Activated CD4-positive, alpha-beta memory T cell treated with anti-CD3 and anti-CD28 coated beads, Interleukin-2, amount 10 ng/mL, durations not matched to agents 7 days and 5 days (primary cell): ENCODE data around the gene VCX3A. TPM values are rescaled to one million over a fixed set of nuclear protein-coding genes. Genes with fewer than 3 reads are reported as not detected.
"Not testable (repeated sequence)": the region's sequence is repeated elsewhere in the genome, so short reads cannot be mapped to it uniquely, and the experiment has no call there.

Source experiments
- CTCF ChIA-PET: fragments of 350-600 bp; sonication (Branson Sonifier 250); formaldehyde crosslinking; loops from one replicate; lab custom pipeline; 2021; ENCODE audit warnings: antibody characterized with exemption, inconsistent platforms; lab: Charles Lee
- POLR2A ChIA-PET: fragments of 350-600 bp; sonication (Branson Sonifier 250); formaldehyde crosslinking; loops from one replicate; lab custom pipeline; 2021; ENCODE audit warnings: antibody characterized with exemption; lab: Charles Lee
- DNase-seq: peaks from one replicate; pipeline ENCODE4 v3.0.0-alpha.2; 2020
- H3K27ac Mint-ChIP-seq: one replicate; pipeline ENCODE4 v1.8.0; 2021; ENCODE audit warnings: mild to moderate bottlenecking, mixed read lengths
- H3K27me3 Mint-ChIP-seq: one replicate; pipeline ENCODE4 v1.8.0; 2021; ENCODE audit warnings: mixed read lengths
- H3K36me3 Mint-ChIP-seq: one replicate; pipeline ENCODE4 v1.8.0; 2021; ENCODE audit warnings: low read depth, mixed read lengths
- H3K4me1 Mint-ChIP-seq: one replicate; pipeline ENCODE4 v1.8.0; 2021; ENCODE audit warnings: mixed read lengths
- H3K4me3 Mint-ChIP-seq: one replicate; pipeline ENCODE4 v1.8.0; 2021; ENCODE audit warnings: mild to moderate bottlenecking, mixed read lengths
- H3K9me3 Mint-ChIP-seq: one replicate; pipeline ENCODE4 v1.8.0; 2021; ENCODE audit warnings: mixed read lengths
- total RNA-seq, 2 experiments: library from RNA; stranded (reverse); gene quantifications; one replicate each; pipeline ENCODE4 v1.2.3, GENCODE V29; 2021

The VCX3A gene
- not detected for total RNA-seq

DNA sequence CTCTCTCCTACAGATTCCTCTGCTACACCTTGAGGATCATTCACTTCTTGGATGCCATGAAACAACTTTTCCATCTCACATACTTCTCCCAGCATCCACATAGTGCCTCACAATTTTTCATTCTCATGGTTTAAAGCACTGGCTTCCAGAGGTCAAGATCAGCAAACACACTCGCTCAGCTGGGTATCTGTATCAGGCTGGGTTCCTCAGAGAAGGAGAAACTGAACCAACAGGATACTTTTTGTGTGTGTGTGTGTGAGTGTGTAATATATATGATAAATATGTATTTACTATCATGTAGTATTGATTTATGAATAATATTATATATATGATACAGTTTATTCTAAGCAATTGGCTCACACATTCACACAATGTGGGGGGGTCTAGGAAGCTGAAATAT lies at the start of gene VCX3A:
TSS of gene VCX3A (minus strand) at position 101 of the 400 bp plus-strand sequence. CDS start 621 bp downstream, outside the sequence.
- CTCF ChIA-PET, H3K36me3 Mint-ChIP-seq, H3K9me3 Mint-ChIP-seq: not testable (repeated sequence)

DNA sequence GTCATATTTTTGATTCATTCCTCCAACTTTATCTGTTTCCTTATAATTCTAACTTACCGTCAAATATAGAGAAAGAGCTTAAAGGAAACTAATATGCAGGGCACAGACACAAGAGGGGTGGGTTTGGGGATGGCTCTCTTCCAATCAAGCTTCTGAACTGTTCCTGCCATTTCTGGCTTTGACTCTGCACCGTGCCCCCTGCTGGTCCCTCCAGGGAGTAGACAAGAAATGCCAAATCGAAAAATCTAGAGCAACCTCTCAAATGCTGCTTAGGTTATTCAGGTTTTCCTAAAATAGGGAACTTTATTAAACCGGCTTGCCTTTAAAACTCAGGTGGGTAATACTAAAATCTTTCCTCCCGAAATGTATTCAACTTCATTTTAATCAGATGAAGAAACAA lies 39.8 kb upstream of the VCX3A start:
- ChIA-PET POLR2A (no interaction called here), CTCF (no interaction called here)
- no peaks in the 10 kb centered on the region for H3K4me1 Mint-ChIP-seq
- H3K27ac Mint-ChIP-seq = no peak overlapping the region
- no peaks in the 10 kb centered on the region for H3K36me3 Mint-ChIP-seq
- H3K9me3 Mint-ChIP-seq = no peaks in the 10 kb centered on the region
- H3K4me3 Mint-ChIP-seq = no peak overlapping the region
- DNase-seq = no peak
- H3K27me3 Mint-ChIP-seq = no peaks in the 10 kb centered on the region

More for the DNA sequence above, at the start of gene VCX3A:
- H3K4me3 Mint-ChIP-seq, POLR2A ChIA-PET, DNase-seq, H3K27ac Mint-ChIP-seq, H3K27me3 Mint-ChIP-seq, H3K4me1 Mint-ChIP-seq: not testable (repeated sequence)

DNA sequence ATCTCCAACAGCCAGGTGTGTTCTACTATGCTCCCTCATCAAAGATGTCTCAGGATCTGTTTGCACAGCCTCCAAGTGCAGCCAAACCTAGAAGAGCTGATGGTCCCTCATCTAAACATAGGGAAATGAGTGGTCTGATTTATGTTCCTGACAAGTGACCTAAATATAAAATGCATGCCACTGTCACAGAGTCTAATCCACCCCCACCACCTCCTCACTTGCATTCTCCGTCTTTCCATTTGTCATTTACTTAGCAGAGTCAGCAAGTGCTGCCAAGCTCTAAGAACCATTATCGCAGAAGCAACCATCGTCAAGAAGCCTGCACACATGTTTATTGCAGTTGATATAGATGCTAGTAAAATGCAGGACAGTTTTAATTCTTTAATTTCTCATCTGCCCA lies 33.1 kb upstream of the VCX3A start:
- H3K4me3 Mint-ChIP-seq = no peak overlapping the region

DNA sequence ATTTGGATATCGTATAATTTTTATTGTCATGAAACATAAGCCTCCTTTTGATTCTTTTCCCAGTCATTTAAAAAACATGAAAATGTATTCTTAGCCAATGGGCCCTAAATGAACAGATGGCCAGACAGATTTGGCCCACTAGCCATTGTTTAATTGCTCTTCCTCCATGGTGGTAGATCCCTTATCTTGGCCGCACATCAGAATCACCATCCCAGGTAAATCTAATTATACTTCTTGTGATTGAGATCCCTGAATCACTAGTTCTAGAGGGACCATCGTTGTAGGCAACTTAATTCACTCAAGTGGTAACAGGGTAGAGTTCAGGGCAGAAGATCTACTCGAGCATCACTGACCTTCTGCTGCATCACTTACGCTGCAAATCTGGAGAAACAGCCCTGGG lies 24.1 kb upstream of the VCX3A start:
- Mint-ChIP-seq H3K36me3 (no peaks in the 10 kb centered on the region), H3K27me3 (no peaks in the 10 kb centered on the region), H3K4me1 (no peaks in the 10 kb centered on the region), H3K27ac (no peak overlapping the region), H3K4me3 (no peak overlapping the region), H3K9me3 (peaks cover 3% of the 10 kb centered on the region)
- DNase-seq = no peak
- CTCF ChIA-PET = no interaction called here
- POLR2A ChIA-PET = no interaction called here

More for the DNA sequence above, 33.1 kb upstream of the VCX3A start:
- CTCF ChIA-PET = no interaction called here
- Mint-ChIP-seq H3K9me3 (no peaks in the 10 kb centered on the region), H3K36me3 (no peaks in the 10 kb centered on the region), H3K27me3 (no peaks in the 10 kb centered on the region), H3K27ac (no peak overlapping the region), H3K4me1 (no peaks in the 10 kb centered on the region)
- DNase-seq = no peak
- POLR2A ChIA-PET = no interaction called here

DNA sequence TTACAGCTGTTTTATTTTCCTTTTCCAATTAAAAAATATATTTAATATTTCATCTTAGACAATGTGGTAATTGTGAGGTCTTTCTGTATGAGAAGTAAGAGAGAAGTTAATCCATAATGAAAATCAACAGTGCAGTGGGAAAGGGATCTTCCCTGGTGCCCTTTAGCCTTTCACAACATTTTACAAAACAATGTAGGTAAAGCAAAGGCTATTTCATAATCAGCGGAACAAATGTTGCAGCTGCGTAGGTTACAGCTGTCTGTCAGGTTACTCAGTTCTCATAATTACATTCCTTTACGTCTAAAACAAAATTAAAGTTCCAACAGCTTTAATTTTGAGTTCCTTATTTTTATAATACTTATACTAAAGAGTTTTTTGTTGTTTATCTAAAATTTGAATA lies 22.8 kb upstream of the VCX3A start:
- Mint-ChIP-seq H3K27me3 (no peaks in the 10 kb centered on the region), H3K9me3 (peaks cover 6% of the 10 kb centered on the region), H3K4me3 (no peak overlapping the region), H3K36me3 (no peaks in the 10 kb centered on the region), H3K4me1 (no peaks in the 10 kb centered on the region), H3K27ac (no peak overlapping the region)
- no peak for DNase-seq
- ChIA-PET POLR2A (no interaction called here), CTCF (no interaction called here)

DNA sequence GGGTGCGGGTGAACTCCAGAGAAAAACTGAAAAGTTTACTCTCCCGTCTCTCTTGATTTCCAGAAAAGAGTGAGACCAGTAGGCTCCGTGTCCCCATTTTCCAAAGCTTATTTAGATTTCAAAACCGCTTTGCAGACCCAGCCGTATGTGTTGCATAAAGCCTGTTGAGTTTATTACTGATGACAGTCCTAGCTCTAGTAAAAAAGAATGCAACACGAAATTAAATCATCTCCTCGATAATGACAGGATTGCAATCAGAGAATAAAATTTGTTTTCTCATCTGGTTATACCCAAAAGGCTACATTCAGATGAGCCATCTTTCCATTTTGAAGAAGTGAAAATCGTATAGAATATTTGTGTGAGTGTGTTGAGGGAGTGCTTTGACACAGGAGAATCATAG lies 16.1 kb upstream of the VCX3A start:
- no peak overlapping the region for H3K4me3 Mint-ChIP-seq
- no peak overlapping the region for H3K27ac Mint-ChIP-seq
- CTCF ChIA-PET = no interaction called here
- POLR2A ChIA-PET = no interaction called here
- H3K27me3 Mint-ChIP-seq = no peaks in the 10 kb centered on the region
- no peak for DNase-seq
- H3K4me1 Mint-ChIP-seq = no peaks in the 10 kb centered on the region
- peaks cover 6% of the 10 kb centered on the region for H3K9me3 Mint-ChIP-seq
- no peaks in the 10 kb centered on the region for H3K36me3 Mint-ChIP-seq

DNA sequence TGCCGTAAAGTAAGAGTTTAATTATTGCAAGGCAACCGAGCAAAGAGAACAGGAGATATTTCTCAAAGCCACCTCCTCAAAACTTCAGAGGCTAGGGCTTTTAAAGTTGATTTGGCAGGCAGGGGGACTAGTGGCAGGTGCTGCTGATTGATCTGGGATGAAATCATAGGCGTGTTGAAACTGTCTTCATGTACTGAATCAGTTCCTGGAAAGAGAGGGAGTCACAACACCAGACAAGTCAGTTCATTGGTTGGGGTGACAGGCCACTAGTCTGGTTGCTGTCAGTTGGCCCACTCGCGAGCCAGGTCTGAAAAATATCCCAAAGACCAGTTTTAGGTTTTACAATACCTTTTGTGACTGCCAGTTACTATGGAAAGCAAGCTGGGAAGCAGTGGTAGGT lies 10.8 kb upstream of the VCX3A start:
- Mint-ChIP-seq H3K9me3 (no peaks in the 10 kb centered on the region), H3K4me1 (no peaks in the 10 kb centered on the region), H3K27ac (no peak overlapping the region), H3K4me3 (no peak overlapping the region), H3K36me3 (no peaks in the 10 kb centered on the region), H3K27me3 (no peaks in the 10 kb centered on the region)
- CTCF ChIA-PET = no interaction called here
- DNase-seq = no peak
- POLR2A ChIA-PET = no interaction called here

DNA sequence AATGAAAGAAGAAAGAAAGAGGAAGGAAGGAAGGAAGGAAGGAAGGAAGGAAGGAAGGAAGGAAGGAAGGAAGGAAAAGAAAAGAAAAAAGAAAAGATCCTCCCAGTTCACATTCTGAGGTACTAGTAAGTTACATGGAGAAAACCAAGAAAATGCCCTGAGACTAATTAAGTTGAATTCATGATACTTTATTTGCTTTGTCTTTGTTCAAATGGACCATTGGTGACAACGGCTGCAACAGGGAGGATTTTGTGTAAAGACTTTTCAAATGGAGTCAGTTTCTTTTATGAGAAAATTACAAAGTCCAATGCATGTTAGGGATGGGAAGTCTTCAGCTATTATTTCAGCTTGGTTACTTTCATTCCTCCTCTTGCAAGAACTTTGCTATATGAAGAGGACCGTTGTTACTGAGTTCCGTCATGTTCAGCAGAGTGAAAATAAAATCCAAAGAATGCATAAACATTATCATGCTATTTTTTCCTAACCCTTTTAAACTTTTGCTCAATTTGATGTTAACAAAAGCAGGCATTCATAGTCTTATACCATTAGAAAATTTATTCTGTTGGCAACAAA lies 8.3 kb downstream of the VCX3A start:
- ChIA-PET POLR2A (no interaction called here), CTCF (no interaction called here)
- Mint-ChIP-seq H3K27me3 (no peaks in the 10 kb centered on the region), H3K36me3 (no peaks in the 10 kb centered on the region), H3K4me1 (no peaks in the 10 kb centered on the region), H3K27ac (no peak overlapping the region), H3K4me3 (no peak overlapping the region), H3K9me3 (no peaks in the 10 kb centered on the region)
- DNase-seq = no peak

DNA sequence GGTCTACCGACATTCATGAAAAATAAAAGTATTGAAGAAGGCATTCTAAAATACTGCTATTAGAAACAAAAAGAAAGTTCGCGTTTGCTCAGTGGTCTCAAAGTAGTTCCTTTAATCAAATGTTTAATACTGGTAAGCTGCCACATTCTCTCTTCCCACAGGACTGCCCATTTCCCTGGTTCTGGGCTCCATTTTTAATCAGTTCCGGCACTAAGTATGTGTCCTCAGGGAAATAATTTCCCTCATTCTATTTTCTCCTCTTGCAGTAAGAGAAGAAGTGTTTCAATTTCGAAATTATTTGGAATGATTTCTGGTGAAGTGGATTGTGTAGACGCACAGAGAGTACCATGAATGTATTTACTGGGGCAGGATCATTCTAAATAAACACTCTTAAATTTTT lies 17.5 kb downstream of the VCX3A start:
- no peaks in the 10 kb centered on the region for H3K27me3 Mint-ChIP-seq
- ChIA-PET CTCF (no interaction called here), POLR2A (no interaction called here)
- H3K9me3 Mint-ChIP-seq = peaks cover 2% of the 10 kb centered on the region
- no peak overlapping the region for H3K27ac Mint-ChIP-seq
- H3K4me1 Mint-ChIP-seq = no peaks in the 10 kb centered on the region
- no peak for DNase-seq
- no peaks in the 10 kb centered on the region for H3K36me3 Mint-ChIP-seq
- H3K4me3 Mint-ChIP-seq = no peak overlapping the region

DNA sequence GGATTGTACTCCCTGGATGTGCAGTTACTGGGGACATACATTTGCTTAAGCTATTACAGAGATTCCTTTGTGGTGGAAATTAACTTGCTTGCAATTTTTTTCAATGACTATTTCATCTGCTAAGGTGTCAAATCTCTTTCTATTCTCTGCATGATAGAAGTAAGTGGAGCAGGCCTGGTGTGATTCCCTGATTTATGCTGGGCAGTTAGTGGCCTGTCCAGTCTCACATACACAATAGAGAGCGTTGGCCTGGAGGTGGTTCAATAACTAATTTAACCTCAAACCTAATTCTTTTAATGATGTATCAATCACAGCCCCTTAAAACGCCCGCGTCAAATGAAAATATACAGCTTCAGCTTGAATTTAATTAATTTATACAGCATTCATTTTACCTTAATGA lies 28.5 kb downstream of the VCX3A start:
- CTCF ChIA-PET = no interaction called here
- POLR2A ChIA-PET = no interaction called here
- Mint-ChIP-seq H3K9me3 (peaks cover 2% of the 10 kb centered on the region), H3K27ac (no peak overlapping the region), H3K36me3 (no peaks in the 10 kb centered on the region), H3K27me3 (no peaks in the 10 kb centered on the region), H3K4me1 (no peaks in the 10 kb centered on the region), H3K4me3 (no peak overlapping the region)
- no peak for DNase-seq

DNA sequence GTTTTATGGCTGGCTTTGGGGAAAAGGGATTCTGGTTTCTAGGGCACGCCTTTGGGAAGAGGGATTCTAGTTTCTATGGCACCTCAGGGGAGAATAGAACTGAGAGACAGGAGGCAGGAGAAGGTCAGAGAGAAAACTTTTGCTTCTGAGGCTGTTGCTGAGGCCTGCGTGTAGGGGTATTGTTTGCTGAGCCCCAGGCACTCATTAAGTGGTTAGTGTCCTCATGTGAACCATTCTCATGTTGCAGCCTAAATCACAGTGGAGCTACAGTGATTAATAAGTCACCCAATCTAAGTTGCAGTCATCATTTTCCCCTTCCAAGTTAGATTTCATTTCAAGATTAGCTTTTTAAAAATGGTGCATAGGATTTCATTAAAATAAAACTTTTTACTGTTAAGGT lies 29.0 kb downstream of the VCX3A start:
- DNase-seq = no peak
- Mint-ChIP-seq H3K27ac (no peak overlapping the region), H3K4me1 (no peaks in the 10 kb centered on the region), H3K9me3 (peaks cover 2% of the 10 kb centered on the region), H3K27me3 (no peaks in the 10 kb centered on the region), H3K4me3 (no peak overlapping the region), H3K36me3 (no peaks in the 10 kb centered on the region)
- ChIA-PET CTCF (no interaction called here), POLR2A (no interaction called here)

DNA sequence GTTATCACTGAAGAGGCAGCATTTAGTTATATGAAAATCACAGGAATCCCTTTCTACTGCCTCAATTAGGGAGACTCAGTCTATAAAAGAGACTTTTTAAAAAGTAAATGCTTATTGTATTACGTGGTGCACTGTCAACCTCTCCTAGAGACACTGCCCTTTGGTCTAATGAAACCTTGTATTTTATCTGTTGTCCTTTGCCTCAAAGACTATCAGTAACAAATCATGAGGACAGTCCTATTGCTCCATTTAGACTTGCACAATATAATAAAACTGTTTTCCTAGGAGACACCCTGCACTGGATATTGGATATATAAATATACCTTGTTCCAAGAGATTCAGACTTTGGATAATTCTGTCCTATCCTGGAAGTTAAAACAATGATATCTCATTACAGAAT lies 34.2 kb downstream of the VCX3A start:
- H3K27ac Mint-ChIP-seq = no peak overlapping the region
- H3K27me3 Mint-ChIP-seq = no peaks in the 10 kb centered on the region
- no peak for DNase-seq
- ChIA-PET CTCF (no interaction called here), POLR2A (no interaction called here)
- H3K4me1 Mint-ChIP-seq = no peaks in the 10 kb centered on the region
- H3K4me3 Mint-ChIP-seq = no peak overlapping the region
- no peaks in the 10 kb centered on the region for H3K36me3 Mint-ChIP-seq
- peaks cover 6% of the 10 kb centered on the region for H3K9me3 Mint-ChIP-seq

DNA sequence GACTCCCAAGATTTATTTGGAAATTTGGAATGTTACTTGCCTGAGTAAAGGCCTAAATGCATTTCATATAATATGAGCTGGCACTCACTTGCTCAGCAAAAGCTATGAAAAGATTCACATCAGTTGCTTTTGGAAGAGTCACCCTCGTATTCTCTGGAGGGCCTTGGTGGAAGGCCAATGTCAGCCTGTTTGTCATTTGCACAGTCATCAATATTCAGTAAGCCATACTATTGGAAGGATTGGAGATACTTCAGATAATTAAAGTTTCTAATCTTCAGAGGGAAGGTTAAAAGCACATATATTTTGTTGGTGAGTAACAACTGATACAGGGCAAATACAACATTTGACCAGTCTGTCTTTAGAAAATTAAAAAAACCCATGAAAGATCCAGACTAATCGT lies 36.6 kb downstream of the VCX3A start:
- POLR2A ChIA-PET = no interaction called here
- Mint-ChIP-seq H3K27me3 (no peaks in the 10 kb centered on the region), H3K36me3 (no peaks in the 10 kb centered on the region), H3K9me3 (peaks cover 6% of the 10 kb centered on the region), H3K4me1 (no peaks in the 10 kb centered on the region), H3K4me3 (no peak overlapping the region), H3K27ac (no peak overlapping the region)
- no peak for DNase-seq
- CTCF ChIA-PET = no interaction called here
